GM19397 (cell line): ENCODE results near the gene CREB5.

Experiments
- ATAC-seq: cut with Tn5 transposase; IDR thresholded peaks from one replicate; pipeline ENCODE4 v1.9.1; 2021; ENCODE audit warnings: mild to moderate bottlenecking, moderate library complexity; ENCODE audit not compliant: unreplicated experiment

Gene CREB5

GRCh38 chr7:28473571-28474281 lies 61.4 kb downstream of the CREB5 start:
- no peak for ATAC-seq

DNA sequence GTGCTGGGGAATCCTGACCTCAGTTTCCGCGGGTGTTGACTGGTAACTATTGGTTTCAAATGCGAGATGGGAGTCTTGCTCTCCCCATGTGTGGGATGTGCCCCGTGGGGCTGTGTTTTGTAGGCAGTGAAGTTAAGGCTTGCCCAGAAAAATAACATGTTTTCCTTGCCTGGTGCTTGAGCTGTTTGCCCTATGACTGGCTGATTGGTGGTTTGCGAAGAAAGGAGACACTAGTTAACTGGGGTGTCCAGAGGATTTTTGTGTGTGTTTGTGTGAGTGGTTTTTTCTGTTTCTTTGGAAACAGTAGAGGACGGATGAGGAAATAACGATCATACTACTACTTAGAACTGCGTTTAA lies 61.9 kb downstream of the CREB5 start:
- ATAC-seq: no peak

- no peak for ATAC-seq
Measured at GRCh38 chr7:28474640-28475039, 62.3 kb downstream of the CREB5 start.

GRCh38 chr7:28477041-28477442 lies 64.7 kb downstream of the CREB5 start:
- ATAC-seq: no peak

DNA sequence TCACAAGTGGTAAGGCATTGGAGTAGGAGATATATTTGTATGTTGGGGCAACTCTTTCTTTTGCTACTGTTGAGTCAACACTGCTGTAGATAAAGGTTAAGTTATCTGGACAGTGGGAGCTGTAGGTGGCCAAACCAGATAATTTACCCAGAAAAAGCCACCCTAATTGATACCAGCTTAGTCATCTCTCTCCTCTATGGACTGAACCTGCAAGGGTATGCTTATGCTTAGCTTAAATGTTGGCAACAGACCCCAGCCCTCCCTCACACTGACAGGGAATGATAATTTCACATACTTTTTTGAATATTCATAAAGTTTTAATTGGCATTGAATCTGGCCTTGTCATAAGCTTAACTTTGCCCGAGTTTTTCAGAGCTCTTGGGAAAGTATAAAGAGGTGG lies 66.3 kb downstream of the CREB5 start:
- no peak for ATAC-seq

DNA sequence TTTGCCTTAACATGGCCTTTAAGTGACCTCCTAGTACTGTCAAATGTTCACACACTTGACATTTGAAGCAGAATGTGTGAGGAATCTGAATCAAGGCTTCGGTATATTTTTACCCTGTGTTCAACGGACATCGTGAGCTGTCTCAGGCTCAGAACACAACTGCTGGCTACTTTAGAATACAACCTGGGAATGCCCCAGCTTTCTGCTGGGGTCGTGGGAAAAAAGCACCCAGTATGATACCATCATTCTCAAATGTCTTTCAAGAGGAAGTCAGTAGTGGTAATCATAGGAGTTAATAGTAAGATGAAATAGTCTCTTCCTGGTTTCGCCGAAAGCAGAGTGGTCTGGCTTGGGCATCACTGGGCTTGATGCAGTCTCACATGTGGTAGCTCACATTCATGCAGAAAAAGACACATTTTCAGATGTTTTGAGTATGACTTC lies 67.2 kb downstream of the CREB5 start:
- ATAC-seq: peak; percentile 62

GRCh38 chr7:28480595-28480994 lies 68.3 kb downstream of the CREB5 start:
- ATAC-seq: no peak

GRCh38 chr7:28481091-28481926 lies 69.0 kb downstream of the CREB5 start:
- ATAC-seq: peak; percentile 69

GRCh38 chr7:28483112-28483511 lies 70.8 kb downstream of the CREB5 start:
- no peak for ATAC-seq

- no peak for ATAC-seq
Measured at GRCh38 chr7:28483908-28484605, 71.7 kb downstream of the CREB5 start.

DNA sequence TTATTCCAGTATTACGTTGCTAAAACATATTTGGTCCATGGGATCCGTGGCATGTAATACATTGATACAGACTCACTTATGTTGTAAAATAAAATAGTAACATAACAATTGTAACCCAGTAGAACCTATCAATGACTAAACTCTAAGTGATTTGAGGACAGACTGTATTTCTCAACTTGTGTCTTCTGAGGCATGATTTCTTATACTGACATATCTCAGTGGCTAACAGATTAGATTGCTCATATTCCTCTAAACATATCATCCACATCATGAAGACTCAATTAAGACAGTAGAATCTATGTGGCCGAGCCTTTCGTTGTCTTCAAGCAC lies 72.3 kb downstream of the CREB5 start:
- ATAC-seq: no peak

DNA sequence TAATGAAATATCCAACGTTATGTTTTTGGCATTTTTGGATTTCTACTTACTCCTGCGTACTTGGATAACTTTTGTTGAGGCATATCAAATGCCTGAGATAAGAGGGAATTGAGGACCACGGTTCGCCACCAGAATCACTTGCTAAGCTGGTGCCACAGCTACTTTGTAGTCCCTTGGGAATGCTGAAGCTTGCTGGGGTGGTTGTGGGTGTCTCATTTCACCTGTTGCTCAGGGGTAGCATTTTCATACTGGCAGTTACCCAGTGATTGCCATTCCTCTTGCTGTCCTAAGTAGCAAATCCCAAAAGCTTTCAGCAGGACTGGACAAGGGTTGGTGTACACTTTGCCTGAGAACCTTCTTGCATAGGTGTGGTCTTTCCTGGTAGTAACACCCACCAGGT lies 75.2 kb downstream of the CREB5 start:
- ATAC-seq: no peak

DNA sequence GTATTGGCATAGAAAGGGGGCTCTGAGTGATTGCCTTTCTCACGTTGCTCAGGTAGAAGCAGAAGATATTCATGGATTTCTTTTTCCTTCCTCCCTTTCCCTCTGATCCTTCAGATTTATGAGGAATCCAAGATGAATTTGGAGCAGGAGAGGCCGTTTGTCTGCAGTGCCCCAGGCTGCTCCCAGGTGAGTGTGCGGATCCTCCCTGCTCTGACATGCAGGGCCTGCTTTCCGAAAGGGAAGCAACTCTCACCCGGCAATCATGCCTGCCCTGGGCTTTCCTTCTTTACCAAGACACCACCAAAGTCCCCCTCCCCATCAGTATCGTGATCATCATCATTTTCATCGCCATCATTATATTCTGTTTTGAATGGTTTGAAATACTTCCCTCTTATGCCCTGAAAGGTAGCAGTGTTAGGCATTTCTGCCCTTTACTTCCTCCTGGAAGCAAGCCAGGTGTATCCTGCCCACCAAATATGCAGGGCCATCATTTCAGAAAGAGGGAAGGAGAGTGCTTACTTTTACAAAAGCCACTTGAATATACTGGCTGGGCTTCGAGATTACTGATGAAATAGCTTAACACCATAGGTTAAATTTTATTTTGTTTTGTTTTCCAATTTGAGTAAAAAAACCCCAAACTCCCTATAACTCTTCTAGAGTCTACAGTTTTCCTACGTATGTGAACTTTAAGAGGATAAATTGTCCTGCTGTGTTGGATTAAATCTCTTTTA lies 75.9 kb downstream of the CREB5 start:
- ATAC-seq: no peak

- ATAC-seq: no peak
Measured at GRCh38 chr7:28490831-28491230, 78.5 kb downstream of the CREB5 start.

DNA sequence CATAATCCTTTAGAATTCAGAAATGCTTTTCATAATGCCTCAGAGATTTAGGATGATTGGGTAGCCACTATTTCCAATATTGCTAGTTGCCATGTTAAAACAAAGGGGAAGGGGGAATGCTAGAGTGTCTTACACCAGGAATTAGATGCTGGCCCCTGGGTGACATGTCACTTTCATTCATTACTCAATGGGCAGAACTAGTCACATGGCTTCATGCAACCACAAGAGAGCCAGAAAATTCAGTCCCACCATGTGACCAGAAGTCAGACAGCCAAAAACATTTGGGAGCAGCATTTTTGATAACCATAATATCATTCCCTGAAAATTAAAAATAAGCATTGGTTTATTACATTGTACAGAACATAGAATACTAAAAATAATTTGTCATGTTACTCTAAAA lies 81.2 kb downstream of the CREB5 start:
- ATAC-seq: no peak

GRCh38 chr7:28497009-28497408 lies 84.7 kb downstream of the CREB5 start:
- no peak for ATAC-seq

DNA sequence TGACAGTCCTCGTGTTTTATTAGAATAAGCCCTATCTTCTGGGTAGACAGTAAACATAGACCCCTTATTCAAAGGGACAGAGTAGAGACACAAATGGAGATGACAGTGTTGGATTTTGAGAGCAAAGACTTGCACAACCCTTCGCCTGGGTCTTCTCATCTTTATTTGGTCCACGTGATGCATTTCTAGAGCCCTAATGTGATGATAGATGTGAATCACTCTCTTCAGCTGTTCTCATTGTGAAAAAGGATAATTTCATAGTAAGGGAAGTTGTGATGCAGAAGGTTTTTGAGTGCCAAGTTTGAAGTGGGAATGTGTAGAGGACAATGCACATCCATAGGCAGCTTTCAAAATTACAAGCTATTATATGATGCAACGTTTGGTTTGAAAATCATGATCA lies 86.3 kb downstream of the CREB5 start:
- ATAC-seq: no peak

DNA sequence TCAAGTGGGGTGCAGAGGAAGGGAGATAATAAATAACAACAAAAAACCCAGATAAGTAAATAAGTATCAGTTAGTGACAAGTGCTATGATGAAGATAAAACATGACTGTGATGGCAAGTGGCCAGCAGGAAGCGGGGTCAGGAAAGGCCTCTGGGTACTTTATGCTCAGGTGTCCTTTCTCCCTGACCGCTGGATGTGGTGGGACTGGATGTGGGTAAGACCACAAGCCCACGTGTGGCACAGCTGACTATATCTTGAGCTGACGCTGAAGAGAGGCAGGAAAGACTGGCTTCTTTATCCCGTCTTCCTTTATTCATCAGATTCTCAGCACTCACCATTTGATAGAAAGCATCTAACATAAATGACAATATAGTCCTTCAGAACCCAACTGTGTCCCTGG lies 87.8 kb downstream of the CREB5 start:
- ATAC-seq: no peak

- no peak for ATAC-seq
Measured at GRCh38 chr7:28502408-28502807, 90.1 kb downstream of the CREB5 start.

GRCh38 chr7:28503396-28503795 lies 91.1 kb downstream of the CREB5 start:
- ATAC-seq: no peak

- ATAC-seq: no peak
Measured at GRCh38 chr7:28505014-28505413, 92.7 kb downstream of the CREB5 start.
